ENCODE measurements around the gene SPAG4. TPM values are rescaled to one million over a fixed set of nuclear protein-coding genes. Genes with fewer than 3 reads are reported as not detected.
A peak's percentile ranks its signal among the peaks of the same experiment; 100 is the strongest.

SPAG4 gene
- total RNA-seq, 2 donors from 2014 or later = 2.5 to 6.0 TPM

GRCh38 chr20:35644806-35645205 lies 29.2 kb downstream of the SPAG4 start:
- intact Hi-C loops (cut with DNase I) = no loop called here
- DNase-seq (no peak), ATAC-seq (no peak)

GRCh38 chr20:35648836-35649235 lies 33.2 kb downstream of the SPAG4 start:
- intact Hi-C loops (cut with DNase I) = no loop called here
- DNase-seq (no peak), ATAC-seq (no peak)

DNA sequence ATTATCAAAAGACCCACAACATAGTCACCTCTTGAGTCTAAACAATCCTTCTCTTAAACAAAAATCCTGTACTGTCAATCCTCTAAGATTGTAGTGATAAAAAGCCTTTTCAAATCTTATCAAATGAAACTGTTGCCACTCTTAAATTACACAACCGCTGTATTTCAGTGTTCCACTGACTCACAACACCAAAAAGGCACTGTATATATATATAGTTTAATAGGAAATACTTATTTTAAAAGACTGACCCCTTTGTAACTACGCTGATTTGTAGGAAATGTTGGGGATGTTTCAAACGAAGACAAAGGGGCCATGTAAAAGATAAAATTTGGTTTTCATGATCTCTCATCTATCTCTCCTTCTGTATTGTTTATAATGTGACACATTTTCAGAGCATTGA lies 35.0 kb downstream of the SPAG4 start:
- intact Hi-C loops (cut with DNase I) = no loop called here
- ATAC-seq (no peak), DNase-seq (no peak)

DNA sequence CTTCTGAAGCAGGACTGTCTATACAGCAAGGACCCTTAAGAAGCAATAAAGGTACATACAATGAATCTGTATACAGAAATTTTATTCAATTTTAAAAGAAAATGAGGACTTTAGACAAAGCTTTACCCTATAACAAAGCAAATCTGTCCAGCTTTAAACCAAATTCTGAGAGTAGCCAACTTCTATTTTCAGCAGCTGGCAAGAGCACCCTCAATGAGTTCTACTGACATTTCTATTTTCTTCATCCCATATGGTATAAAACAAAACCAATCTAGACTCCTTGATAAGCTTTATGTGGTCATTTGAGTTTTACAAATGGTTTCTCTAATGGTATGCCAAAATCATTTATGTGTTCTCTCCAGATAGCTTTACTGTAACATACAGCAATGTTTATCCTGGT lies 36.3 kb downstream of the SPAG4 start:
- DNase-seq (no peak), ATAC-seq (no peak)
- intact Hi-C loops (cut with DNase I) = no loop called here

DNA sequence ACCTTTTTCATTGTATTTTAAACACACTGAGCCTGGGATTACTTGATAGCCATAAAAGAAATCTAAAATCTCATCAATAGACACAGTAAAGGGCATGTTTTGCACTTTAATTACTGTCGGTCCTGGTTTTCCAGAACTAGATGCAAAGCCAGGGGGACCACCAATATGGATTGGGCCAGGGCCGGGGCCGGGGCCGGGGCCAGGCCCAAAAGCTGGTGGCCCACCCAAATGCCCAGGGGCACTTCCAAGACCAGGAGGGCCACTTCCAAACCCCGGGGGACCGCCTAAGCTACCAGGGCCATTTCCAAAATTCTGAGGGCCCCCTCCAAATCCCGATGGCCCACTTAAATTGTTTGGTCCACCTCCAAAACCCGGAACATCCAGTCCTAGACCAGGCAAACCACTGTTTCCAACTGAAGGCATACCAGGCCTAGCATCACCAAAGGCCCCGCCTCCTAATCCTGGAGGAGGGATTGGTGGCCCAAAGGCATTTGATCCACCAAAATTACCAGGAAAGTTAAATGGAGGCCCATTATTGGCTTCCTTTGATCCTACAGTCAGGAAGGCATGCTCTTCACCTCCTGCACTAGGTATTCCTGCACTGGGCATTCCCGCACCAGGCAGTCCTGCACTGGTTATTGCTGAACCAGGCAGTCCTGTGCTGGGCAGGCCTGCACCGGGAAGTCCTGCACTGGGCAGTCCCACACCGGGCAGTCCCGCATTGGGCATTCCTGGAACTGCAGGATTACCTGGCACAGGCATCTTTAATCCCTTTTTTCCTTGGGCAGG lies 37.2 kb downstream of the SPAG4 start:
- ATAC-seq = peak in 1 of 2 donors; percentile 26
- intact Hi-C loops (cut with DNase I) = no loop called here

DNA sequence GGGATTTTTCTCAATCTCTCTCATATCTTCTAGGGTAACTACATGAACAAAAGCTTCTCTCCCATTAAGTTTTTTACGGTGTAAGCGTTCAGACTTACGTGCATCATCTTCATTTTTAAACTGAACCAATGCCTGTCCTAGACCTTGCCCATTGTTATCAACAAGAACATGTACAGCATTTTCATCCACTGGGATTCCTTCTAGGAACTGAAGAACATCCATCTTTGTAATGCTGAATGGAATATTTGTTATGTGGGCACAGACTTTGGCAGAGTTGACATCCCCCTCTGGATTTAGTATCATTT lies 37.8 kb downstream of the SPAG4 start:
- intact Hi-C loops (cut with DNase I) = no loop called here
- no peak for DNase-seq
- ATAC-seq = no peak

More for the DNA sequence above, 37.2 kb downstream of the SPAG4 start:
- no peak for DNase-seq

DNA sequence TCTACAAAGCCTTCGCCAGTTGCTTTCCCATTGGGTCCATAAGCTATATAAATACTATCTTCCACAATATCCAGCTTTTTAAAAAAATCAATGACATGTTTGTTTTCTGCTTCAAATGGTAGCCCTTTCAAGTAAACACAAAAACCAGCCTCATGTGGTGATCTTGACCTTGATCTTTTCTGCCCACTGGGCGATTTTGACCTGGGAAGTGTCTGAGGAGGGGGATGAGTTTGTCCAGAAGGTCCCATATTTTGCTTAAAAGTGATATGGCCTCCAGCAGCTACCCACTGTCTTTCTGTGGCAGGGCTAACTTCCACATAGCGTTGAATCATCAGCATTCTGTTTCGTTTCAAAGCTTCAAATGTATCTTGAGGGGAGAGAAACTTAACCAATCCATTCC lies 38.3 kb downstream of the SPAG4 start:
- intact Hi-C loops (cut with DNase I) = no loop called here
- DNase-seq = no peak
- ATAC-seq = no peak

GRCh38 chr20:35654415-35654814 lies 38.8 kb downstream of the SPAG4 start:
- intact Hi-C loops (cut with DNase I) = no loop called here
- DNase-seq (no peak), ATAC-seq (no peak)

- intact Hi-C loops (cut with DNase I) = no loop called here
- ATAC-seq (no peak), DNase-seq (no peak)
Observed at GRCh38 chr20:35657271-35657670, 41.6 kb downstream of the SPAG4 start.

DNA sequence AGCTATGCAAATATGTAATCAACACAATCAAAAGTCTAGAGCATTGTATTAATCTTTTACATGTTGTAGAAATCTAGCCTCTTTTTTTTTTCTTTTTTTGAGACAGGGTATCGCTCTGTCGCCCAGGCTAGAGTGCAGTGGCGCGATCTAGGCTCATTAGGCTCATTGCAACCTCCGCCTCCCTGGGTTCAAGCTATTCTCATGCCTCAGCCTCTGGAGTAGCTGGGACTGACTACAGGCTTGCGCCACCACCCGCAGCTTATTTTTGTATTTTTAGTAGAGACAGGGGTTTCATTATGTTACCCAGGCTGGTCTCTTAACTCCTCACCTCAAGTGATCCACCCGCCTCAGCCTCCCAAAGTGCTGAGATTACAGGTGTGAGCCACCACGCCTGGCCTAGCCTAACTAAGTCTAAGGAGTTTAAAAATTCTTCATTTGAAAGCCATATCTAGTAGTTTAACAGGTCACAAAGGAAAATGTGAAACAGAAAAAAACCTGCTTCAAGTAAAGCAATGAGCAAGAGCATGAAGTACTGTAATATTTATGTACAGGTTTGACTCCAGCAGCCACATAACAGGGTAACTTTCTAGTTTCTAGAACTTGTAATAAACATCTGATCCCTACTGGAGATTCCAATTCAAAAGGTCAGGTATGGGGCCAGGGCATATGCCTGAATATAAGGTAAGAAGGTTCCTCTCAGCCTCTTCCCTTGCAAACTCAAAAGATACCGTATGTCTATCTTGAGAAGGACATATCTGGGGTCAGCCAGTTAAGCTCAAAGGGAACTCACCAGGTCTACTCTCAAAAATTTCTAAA lies 44.7 kb downstream of the SPAG4 start:
- DNase-seq (no peak), ATAC-seq (no peak)
- intact Hi-C loops (cut with DNase I) = loop anchor here in 1 of 2 donors (5.0 kb wide), 1 partner anchor 43 kb away; the partner anchor contains the start of gene SPAG4

DNA sequence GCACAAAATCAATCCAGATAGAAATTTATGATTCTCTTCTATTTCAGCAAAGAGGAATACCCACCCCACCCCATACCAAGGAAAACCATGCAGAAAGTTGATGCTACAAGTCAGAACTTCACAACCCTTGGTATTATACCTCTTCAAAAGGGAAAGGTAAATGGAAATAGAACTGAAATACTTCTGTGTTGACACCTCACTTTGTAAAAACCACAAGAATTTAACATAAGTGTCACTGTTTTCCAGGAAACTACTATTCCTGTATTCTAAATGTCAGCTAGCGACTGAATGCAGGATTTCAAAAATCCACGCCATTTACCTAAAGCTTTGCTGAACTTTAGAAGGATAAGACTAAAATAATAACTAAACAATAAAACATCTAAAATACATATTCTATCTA lies 45.4 kb downstream of the SPAG4 start:
- DNase-seq = no peak
- ATAC-seq = no peak
- intact Hi-C loops (cut with DNase I) = loop anchor here in 1 of 2 donors (5.0 kb wide), 1 partner anchor 44 kb away; the partner anchor contains the start of gene SPAG4

DNA sequence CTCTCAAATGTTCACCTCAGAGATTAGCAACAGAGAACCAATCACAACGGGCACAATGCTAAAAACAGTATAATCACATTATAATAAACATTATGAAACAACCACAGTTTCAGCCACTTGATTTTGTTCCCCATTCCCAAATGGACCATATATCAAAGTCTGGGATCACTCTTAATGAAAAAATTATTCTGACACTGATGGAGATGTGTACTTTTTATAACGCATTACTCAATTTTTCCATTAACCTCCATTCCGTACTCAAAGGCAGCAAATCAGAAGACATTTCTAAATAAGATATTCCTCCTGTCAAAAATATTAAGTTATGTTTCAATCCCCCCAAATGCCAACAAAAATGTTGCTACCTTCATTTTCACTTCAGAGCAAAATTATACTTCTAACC lies 46.3 kb downstream of the SPAG4 start:
- intact Hi-C loops (cut with DNase I) = loop anchor here in 1 of 2 donors (5.0 kb wide), 1 partner anchor 45 kb away; the partner anchor contains the start of gene SPAG4
- no peak for ATAC-seq
- no peak for DNase-seq

DNA sequence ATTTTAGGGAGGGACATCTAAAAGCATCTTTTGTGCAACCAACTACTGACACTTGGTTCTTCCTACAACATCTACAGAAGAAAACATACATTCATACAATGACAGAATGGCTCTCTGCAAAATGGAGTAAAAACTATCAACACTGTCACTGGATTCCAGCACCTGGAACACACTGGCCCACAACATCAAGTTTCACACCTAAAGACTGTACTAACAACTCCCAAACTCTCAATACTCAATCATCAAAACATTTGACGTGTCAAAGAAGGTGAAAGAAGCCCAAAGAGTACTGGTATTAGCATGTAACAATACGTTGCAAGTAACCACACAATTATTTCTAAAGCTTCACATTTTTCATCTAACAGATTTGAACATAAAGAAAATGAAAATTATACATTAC lies 46.9 kb downstream of the SPAG4 start:
- ATAC-seq = no peak
- intact Hi-C loops (cut with DNase I) = loop anchor here in 1 of 2 donors (5.0 kb wide), 1 partner anchor 45 kb away; the partner anchor contains the start of gene SPAG4
- no peak for DNase-seq

- intact Hi-C loops (cut with DNase I) = loop anchor here in 1 of 2 donors (5.0 kb wide), 1 partner anchor 46 kb away; the partner anchor contains the start of gene SPAG4
- no peak for DNase-seq
- peak; percentile 26 to 33 for ATAC-seq
Observed at GRCh38 chr20:35663516-35664465, 48.2 kb downstream of the SPAG4 start.

DNA sequence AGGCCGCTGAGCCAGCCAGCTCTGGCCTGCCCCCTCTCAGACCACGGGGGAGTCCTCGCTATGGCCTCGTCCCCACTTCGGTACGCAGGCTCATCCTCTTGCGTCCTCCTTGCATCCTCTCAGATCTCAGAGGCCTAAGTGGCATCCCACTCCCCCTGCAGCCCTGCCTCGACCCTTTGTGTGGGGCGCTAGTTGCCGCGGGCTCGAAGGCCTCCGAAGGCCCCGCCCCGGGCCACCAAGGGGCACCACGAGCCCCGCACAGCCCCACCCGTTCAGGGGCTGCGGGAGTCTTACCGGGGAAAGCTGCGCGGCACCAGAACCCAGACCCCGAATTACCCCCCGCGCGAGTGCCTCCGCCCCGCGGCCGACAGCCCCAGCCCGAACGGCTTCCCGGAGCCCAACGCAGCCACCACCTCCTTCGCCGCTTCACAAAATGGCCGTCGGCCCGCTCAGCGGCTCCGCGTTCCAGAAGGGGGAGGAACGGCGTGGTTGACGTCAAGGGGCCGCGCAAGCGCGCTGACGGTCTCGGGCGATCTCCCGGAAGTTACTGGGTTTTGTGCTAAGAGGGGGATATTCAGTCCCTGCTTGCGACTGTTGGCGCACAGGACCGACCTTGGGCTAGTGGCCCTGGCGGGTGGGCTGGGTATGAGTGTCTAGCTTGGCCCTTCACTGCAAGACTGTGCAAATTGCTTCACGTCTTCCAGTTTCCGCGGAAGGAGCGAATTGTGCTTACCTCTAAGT lies 49.0 kb downstream of the SPAG4 start, which contains the start of the genes CPNE1 and RBM12:
CPNE1 (minus strand) TSS at position 435 of the 741 bp plus-strand sequence. CDS start 31,977 bp downstream, outside the sequence.
RBM12 (minus strand) TSS at position 435 of the 741 bp plus-strand sequence. CDS start 9,578 bp downstream, outside the sequence.
- peak; percentile 97 to 98 for ATAC-seq
- peak; percentile 92 for DNase-seq
- intact Hi-C loops (cut with DNase I) = loop anchor here in 1 of 2 donors (5.0 kb wide), 1 partner anchor 47 kb away; the partner anchor contains the start of gene SPAG4

GRCh38 chr20:35665949-35666288 lies 50.3 kb downstream of the SPAG4 start:
- intact Hi-C loops (cut with DNase I) = no loop called here
- no peak for ATAC-seq
- DNase-seq = no peak

- DNase-seq = no peak
- ATAC-seq = no peak
- intact Hi-C loops (cut with DNase I) = no loop called here
Observed at GRCh38 chr20:35669221-35669620, 53.6 kb downstream of the SPAG4 start.

DNA sequence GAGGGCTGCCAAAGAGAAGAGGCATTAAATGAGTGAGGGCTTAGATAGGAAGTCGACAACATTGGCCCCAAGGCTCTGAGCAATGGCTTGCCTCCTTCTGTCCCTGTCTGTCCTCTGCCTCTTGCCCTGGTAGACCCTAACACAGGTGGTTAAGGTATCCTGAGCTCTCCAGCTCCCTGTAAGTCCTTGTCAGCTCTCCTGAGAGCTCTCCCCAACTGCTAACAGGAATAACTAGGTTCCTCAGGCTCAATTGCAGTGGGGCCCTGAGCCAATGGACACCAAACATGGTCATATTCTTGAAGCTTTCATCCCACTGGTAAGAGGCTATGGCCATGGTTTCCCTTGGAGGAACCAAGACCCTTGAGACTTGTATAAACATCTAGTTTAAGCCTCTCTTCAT lies 54.1 kb downstream of the SPAG4 start:
- intact Hi-C loops (cut with DNase I) = no loop called here
- DNase-seq (no peak), ATAC-seq (no peak)

Data from left cardiac atrium (tissue), 4 donors.